ENCODE measurements around the gene PCK1.

The PCK1 gene

DNA sequence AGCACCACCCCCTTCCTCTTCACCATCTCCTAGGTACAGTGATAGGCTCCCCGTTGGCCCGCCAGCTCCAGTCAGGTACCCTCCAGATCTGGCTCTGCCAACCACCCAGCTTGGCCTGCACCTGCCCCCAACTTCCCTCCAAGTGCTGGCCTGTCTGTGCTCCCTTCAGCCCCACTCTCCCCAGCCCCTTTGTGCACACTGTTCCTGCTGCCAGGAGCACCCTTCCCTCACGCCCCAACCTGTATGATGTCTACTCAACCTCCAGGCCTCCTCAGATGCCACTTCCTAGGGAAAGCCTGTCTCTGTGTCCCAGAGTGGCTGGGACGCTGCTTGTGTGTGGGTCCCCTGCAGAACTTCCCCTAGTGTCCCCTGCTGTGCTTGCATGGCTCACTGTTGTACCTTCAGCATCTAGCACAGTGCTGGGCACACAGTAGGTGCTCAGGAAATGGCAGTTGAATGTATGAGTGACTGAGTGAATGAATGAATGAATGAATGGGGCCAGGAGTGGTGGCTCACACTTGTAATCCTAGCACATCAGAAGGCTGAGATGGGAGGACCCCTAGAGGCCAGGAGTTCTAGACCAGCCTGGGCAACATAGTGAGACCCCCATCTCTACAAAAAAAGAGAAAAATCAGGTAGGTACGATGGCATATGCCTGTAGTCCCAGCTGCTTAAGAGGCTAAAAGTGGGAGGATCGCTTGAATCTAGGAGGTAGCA lies 56.3 kb downstream of the PCK1 start:
- in situ Hi-C loops (cut with MboI; ENCODE audit: low sequenced_read_pairs) = loop anchor here (25.0 kb wide), 2 partner anchors 230 to 570 kb away; partner anchors contain the start of gene RBM38
